Activated CD8-positive, alpha-beta T cell treated with anti-CD3 and anti-CD28 coated beads for 36 hours (primary cell): ENCODE results near the gene CPE. TPM values are rescaled to one million over a fixed set of nuclear protein-coding genes. Genes with fewer than 3 reads are reported as not detected.

Experiments used
- ATAC-seq: fragments of 200-7000 bp; cut with Tn5 transposase; one replicate; pipeline ENCODE4 v1.10.0; 2021; ENCODE audit warnings: mild to moderate bottlenecking, moderate library complexity
- CTCF ChIA-PET: fragments of 350-600 bp; sonication (Branson Sonifier 250); formaldehyde crosslinking; loops from one replicate; lab custom pipeline; 2021; ENCODE audit warnings: antibody characterized with exemption; lab: Charles Lee
- POLR2A ChIA-PET: fragments of 350-600 bp; sonication (Branson Sonifier 250); formaldehyde crosslinking; loops from one replicate; lab custom pipeline; 2021; ENCODE audit warnings: antibody characterized with exemption; lab: Charles Lee
- DNase-seq: peaks from one replicate; pipeline ENCODE4 v3.0.0-alpha.2; 2020
- H3K27ac Mint-ChIP-seq: one replicate; pipeline ENCODE4 v1.8.0; 2021; ENCODE audit warnings: mild to moderate bottlenecking, mixed read lengths
- H3K27me3 Mint-ChIP-seq: one replicate; pipeline ENCODE4 v1.8.0; 2021; ENCODE audit warnings: mixed read lengths
- H3K36me3 Mint-ChIP-seq: one replicate; pipeline ENCODE4 v1.8.0; 2021; ENCODE audit warnings: low read depth, mixed read lengths
- H3K4me1 Mint-ChIP-seq: one replicate; pipeline ENCODE4 v1.8.0; 2021; ENCODE audit warnings: low read depth, mixed read lengths
- H3K4me3 Mint-ChIP-seq: one replicate; pipeline ENCODE4 v1.8.0; 2021; ENCODE audit warnings: mild to moderate bottlenecking, moderate library complexity, mixed read lengths
- H3K9me3 Mint-ChIP-seq: one replicate; pipeline ENCODE4 v1.8.0; 2021; ENCODE audit warnings: mixed read lengths
- intact Hi-C: fragments of 100-400 bp; cut with micrococcal nuclease; formaldehyde crosslinking; loops from one replicate; pipeline ENCODE4 v1.10.0; 2022
- total RNA-seq, 2 experiments: library from RNA; stranded (reverse); gene quantifications; one replicate each; pipeline ENCODE4 v1.2.3, GENCODE V29; 2021
- TF ChIP-seq, protein P1 (sequence below): fragments of 200-600 bp; IDR thresholded peaks from one replicate; pipeline ENCODE4 v1.8.0; 2022; ENCODE audit warnings: antibody characterized with exemption, mild to moderate bottlenecking

Gene CPE
- total RNA-seq, 2 experiments from 2014 or later, result not detected

- no peaks in the 10 kb centered on the region for H3K36me3 Mint-ChIP-seq
- H3K27ac Mint-ChIP-seq, result no peak overlapping the region
- no peak overlapping the region for H3K4me3 Mint-ChIP-seq
- H3K27me3 Mint-ChIP-seq, result no peaks in the 10 kb centered on the region
- CTCF ChIA-PET, result no interaction called here
- POLR2A ChIA-PET, result no interaction called here
- ATAC-seq (no peak), DNase-seq (no peak)
- TF ChIP-seq, protein P1, sequence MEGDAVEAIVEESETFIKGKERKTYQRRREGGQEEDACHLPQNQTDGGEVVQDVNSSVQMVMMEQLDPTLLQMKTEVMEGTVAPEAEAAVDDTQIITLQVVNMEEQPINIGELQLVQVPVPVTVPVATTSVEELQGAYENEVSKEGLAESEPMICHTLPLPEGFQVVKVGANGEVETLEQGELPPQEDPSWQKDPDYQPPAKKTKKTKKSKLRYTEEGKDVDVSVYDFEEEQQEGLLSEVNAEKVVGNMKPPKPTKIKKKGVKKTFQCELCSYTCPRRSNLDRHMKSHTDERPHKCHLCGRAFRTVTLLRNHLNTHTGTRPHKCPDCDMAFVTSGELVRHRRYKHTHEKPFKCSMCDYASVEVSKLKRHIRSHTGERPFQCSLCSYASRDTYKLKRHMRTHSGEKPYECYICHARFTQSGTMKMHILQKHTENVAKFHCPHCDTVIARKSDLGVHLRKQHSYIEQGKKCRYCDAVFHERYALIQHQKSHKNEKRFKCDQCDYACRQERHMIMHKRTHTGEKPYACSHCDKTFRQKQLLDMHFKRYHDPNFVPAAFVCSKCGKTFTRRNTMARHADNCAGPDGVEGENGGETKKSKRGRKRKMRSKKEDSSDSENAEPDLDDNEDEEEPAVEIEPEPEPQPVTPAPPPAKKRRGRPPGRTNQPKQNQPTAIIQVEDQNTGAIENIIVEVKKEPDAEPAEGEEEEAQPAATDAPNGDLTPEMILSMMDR, result no peak
- H3K4me1 Mint-ChIP-seq, result no peaks in the 10 kb centered on the region
- no peaks in the 10 kb centered on the region for H3K9me3 Mint-ChIP-seq
- intact Hi-C loops, result no loop called here
Observed at GRCh38 chr4:165519591-165519990, 140.8 kb downstream of the CPE start.

DNA sequence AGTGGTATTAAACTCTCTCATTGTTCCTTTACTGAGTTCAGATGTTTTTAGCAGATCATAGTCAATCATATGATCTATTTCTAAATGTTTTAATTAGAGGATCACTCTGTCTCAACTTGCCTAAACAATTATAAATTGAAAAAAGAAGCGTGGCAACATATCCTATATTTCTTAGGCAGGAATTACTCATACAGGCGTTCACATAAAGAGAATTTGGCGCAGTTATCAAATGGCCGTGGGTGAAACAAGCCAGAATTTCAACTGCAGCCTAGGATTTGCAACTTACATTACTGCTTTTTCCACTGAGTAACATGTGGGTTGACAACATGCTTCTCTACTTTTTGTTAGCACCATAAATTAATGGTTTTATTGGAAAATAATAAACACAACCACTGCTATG, 141.3 kb downstream of the CPE start:
- intact Hi-C loops, result no loop called here
- Mint-ChIP-seq H3K4me1 (no peaks in the 10 kb centered on the region), H3K4me3 (no peak overlapping the region), H3K27me3 (no peaks in the 10 kb centered on the region), H3K27ac (no peak overlapping the region), H3K9me3 (no peaks in the 10 kb centered on the region), H3K36me3 (no peaks in the 10 kb centered on the region)
- no peak for DNase-seq
- ChIA-PET CTCF (interaction anchor here (1.1 kb wide), 1 partner anchor 18 kb away, joined by 4 read pairs; no protein-coding TSS in a partner anchor), POLR2A (no interaction called here)
- no peak for ATAC-seq
- TF ChIP-seq, protein P1, result no peak

DNA sequence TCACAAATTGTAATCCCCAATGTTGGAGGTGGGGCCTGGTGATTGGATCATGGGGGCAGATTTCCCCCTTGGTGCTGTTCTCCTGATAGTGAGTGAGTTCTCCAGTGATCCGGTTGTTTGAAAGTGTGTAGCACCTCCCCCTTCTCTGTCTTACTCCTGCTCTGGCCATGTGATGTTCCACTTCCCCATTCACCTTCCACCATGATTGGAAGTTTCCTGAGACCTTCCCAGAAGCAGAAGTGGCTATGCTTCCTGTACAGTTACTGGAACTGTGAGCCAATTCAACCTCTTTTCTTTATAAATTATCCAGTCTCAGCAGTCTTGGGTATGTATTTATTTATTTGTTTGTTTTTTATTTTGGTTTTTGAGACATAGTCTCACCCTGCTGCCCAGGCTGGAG, 143.2 kb downstream of the CPE start:
- no peaks in the 10 kb centered on the region for H3K27me3 Mint-ChIP-seq
- DNase-seq, result no peak
- no peaks in the 10 kb centered on the region for H3K4me1 Mint-ChIP-seq
- intact Hi-C loops, result no loop called here
- no peak overlapping the region for H3K4me3 Mint-ChIP-seq
- H3K9me3 Mint-ChIP-seq, result no peaks in the 10 kb centered on the region
- no peaks in the 10 kb centered on the region for H3K36me3 Mint-ChIP-seq
- ATAC-seq, result no peak
- POLR2A ChIA-PET, result no interaction called here
- H3K27ac Mint-ChIP-seq, result no peak overlapping the region
- CTCF ChIA-PET, result no interaction called here
- TF ChIP-seq, protein P1, result no peak

DNA sequence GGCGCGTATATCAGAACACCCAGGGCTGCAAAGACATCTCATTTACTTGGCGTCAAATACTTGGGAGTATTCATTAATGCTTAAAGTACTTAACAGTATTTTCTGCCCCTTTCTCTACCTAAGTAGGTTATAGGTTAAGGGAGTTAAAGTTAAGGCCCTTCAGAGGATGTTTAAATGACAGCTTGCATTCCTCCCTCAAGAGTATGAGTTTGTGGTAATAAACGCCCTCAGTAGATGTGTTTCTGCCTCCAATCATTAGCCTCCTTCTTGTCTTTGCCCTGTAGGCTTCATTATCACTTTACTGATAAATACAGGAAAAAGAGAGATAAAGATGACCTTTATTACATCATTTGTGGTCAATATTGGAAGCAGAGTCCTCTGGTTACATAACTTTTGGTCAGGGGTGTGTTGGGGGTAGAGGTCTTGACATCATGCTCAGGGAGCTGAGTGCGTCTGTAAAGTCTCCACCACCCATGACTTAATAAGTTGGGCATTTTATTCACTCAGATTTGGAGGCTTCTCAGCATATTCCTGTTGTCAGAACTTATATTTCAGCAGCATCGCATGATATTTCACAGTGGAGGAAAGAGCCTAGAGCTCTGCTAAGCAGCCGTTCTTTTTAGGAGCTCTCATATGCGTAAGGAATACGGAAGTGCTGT, 145.9 kb downstream of the CPE start:
- H3K36me3 Mint-ChIP-seq, result no peaks in the 10 kb centered on the region
- ATAC-seq (no peak), DNase-seq (no peak)
- no peaks in the 10 kb centered on the region for H3K9me3 Mint-ChIP-seq
- ChIA-PET POLR2A (no interaction called here), CTCF (interaction anchor here (0.7 to 1.2 kb wide), 2 partner anchors 12 to 31 kb away, joined by 3 to 5 read pairs; no protein-coding TSS in a partner anchor)
- intact Hi-C loops, result no loop called here
- no peak overlapping the region for H3K27ac Mint-ChIP-seq
- H3K4me1 Mint-ChIP-seq, result no peaks in the 10 kb centered on the region
- no peak overlapping the region for H3K4me3 Mint-ChIP-seq
- TF ChIP-seq, protein P1, result no peak
- H3K27me3 Mint-ChIP-seq, result no peaks in the 10 kb centered on the region

- DNase-seq (no peak), ATAC-seq (no peak)
- ChIA-PET POLR2A (no interaction called here), CTCF (interaction anchor here (1.3 to 2.7 kb wide), 2 partner anchors 39 to 555 kb away, joined by 3 to 12 read pairs; no protein-coding TSS in a partner anchor)
- Mint-ChIP-seq H3K36me3 (no peaks in the 10 kb centered on the region), H3K4me3 (no peak overlapping the region), H3K27me3 (peaks cover 6% of the 10 kb centered on the region), H3K9me3 (no peaks in the 10 kb centered on the region), H3K27ac (no peak overlapping the region), H3K4me1 (no peaks in the 10 kb centered on the region)
- intact Hi-C loops, result no loop called here
- TF ChIP-seq, protein P1, result no peak
Observed at GRCh38 chr4:165532976-165533375, 154.2 kb downstream of the CPE start.
